ENCODE results near the gene GRID1.

DNA sequence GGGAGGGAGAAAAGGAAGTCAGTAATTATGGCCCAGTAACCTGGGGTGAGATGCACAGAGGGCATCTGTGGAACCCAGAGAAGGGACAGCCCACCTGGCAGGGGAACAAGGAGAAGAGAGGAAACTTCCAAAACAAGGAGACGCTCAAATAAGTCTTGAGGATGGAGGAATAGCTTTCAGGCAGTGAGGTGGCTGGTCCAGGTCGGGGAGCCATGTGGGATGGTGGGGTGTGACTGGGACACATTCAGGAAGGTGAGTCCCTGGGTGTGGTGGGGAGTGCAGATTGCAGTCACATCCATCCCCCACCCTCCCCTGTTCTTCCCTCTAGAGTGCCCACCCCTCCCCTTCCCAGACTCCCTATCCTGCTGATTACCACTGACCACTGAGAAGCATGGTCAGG lies 175.4 kb downstream of the GRID1 start:
- TF ChIP-seq, protein P1, sequence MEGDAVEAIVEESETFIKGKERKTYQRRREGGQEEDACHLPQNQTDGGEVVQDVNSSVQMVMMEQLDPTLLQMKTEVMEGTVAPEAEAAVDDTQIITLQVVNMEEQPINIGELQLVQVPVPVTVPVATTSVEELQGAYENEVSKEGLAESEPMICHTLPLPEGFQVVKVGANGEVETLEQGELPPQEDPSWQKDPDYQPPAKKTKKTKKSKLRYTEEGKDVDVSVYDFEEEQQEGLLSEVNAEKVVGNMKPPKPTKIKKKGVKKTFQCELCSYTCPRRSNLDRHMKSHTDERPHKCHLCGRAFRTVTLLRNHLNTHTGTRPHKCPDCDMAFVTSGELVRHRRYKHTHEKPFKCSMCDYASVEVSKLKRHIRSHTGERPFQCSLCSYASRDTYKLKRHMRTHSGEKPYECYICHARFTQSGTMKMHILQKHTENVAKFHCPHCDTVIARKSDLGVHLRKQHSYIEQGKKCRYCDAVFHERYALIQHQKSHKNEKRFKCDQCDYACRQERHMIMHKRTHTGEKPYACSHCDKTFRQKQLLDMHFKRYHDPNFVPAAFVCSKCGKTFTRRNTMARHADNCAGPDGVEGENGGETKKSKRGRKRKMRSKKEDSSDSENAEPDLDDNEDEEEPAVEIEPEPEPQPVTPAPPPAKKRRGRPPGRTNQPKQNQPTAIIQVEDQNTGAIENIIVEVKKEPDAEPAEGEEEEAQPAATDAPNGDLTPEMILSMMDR (IDR thresholded peaks at IDR 0.05; ENCODE audit: low read length), result no peak
- no peak for TF ChIP-seq EZH2phosphoT487 (IDR thresholded peaks at IDR 0.05; ENCODE audit: low read length)
